Fibroblast of lung (primary cell): ENCODE data around the gene EBF3.

Experiments
- EZH2 ChIP-seq: IDR thresholded peaks from 2 replicates; pipeline ENCODE4 v1.5.1; 2012; ENCODE audit warnings: low read length, control low read depth, mild to moderate bottlenecking; ENCODE audit errors: missing control alignments
- TF ChIP-seq, protein P1 (sequence below), 2 donors: IDR thresholded peaks in 1 of 2; conservative IDR thresholded peaks in 1 of 2; 1 replicate in 1 of 2; 2 replicates in 1 of 2; pipeline ENCODE4 v1.5.1; 2011 to 2012; ENCODE audit warnings: low read length in 2 of 2, control low read depth in 1 of 2, inconsistent platforms in 1 of 2, low read depth in 1 of 2, mild to moderate bottlenecking in 1 of 2

- TF ChIP-seq, protein P1, sequence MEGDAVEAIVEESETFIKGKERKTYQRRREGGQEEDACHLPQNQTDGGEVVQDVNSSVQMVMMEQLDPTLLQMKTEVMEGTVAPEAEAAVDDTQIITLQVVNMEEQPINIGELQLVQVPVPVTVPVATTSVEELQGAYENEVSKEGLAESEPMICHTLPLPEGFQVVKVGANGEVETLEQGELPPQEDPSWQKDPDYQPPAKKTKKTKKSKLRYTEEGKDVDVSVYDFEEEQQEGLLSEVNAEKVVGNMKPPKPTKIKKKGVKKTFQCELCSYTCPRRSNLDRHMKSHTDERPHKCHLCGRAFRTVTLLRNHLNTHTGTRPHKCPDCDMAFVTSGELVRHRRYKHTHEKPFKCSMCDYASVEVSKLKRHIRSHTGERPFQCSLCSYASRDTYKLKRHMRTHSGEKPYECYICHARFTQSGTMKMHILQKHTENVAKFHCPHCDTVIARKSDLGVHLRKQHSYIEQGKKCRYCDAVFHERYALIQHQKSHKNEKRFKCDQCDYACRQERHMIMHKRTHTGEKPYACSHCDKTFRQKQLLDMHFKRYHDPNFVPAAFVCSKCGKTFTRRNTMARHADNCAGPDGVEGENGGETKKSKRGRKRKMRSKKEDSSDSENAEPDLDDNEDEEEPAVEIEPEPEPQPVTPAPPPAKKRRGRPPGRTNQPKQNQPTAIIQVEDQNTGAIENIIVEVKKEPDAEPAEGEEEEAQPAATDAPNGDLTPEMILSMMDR (conservative IDR thresholded peaks at IDR 0.05 in 1 of 2, IDR thresholded peaks at IDR 0.05 in 1 of 2; ENCODE audit: low read depth in 1 of 2, low read length in 2 of 2), result no peak
- TF ChIP-seq EZH2, result no peak
These were observed 1.3 kb upstream of the EBF3 start for GRCh38 chr10:129965425-129965808.
